ENCODE results near the gene MDH1.

The MDH1 gene

DNA sequence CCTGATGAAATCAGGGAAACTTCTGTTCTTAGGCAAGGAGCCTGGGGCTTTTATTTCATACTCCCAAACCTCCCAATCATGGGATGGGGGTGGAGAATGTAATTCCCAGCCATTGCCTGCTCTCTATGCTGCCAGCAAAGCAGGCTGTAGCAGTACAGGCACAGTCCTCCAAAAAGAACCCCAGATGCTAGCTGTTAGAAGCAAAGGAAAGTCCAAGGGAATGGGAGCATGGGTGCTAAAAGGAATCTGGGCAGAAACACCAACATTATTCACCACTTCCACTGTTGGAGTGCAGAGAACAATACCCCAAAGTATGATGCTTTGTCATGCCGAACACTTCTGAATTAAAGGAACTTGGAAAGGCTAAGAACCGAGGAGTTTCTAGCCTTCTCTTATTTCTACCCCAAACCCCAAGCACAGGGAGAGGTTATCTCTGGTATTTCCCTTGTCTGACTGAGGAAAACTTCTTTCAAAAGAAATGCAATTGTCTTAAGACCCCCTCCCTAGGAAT is 24.7 kb downstream of the MDH1 start:
- H3K4me1 ChIP-seq (ENCODE audit: control insufficient read depth in 2 of 2, insufficient read depth in 1 of 2, low read depth in 1 of 2, low read length in 2 of 2): peaks cover 14 to 15% of the 10 kb centered on the region in 2 donors
- H3K18ac ChIP-seq (ENCODE audit: low read length): peak overlapping the region; percentile 38
- no CpG with 5 or more reads among the region's 2 CpGs for WGBS, 2 donors (ENCODE audit: extremely low coverage in 2 of 2, insufficient read length in 2 of 2, insufficient replicate concordance in 1 of 2)
- no peak overlapping the region for H2BK12ac ChIP-seq (ENCODE audit: low read length)
- no peak overlapping the region for H2AK5ac ChIP-seq (ENCODE audit: low read depth, low read length)
- no peak overlapping the region for H3K4me3 ChIP-seq (ENCODE audit: low read length in 2 of 2)
- H4K8ac ChIP-seq (ENCODE audit: low read depth, low read length): no peak overlapping the region
- no peak overlapping the region for H4K91ac ChIP-seq (ENCODE audit: low read depth, low read length, poor library complexity)
- no peak overlapping the region for H2BK120ac ChIP-seq (ENCODE audit: low read depth, low read length)
- no peak overlapping the region for H3K9ac ChIP-seq (ENCODE audit: low read depth, low read length, poor library complexity)
- no peak overlapping the region for H2BK15ac ChIP-seq (ENCODE audit: low read length)
- H2BK5ac ChIP-seq (ENCODE audit: low read length): no peak overlapping the region
- no peak overlapping the region for H3K4ac ChIP-seq (ENCODE audit: low read length)
- no peaks in the 10 kb centered on the region for H3K36me3 ChIP-seq (replicated peaks in 1 of 2; ENCODE audit: control insufficient read depth in 2 of 2, insufficient read depth in 2 of 2, low read length in 2 of 2)
- DNase-seq (ENCODE audit: low spot score): no peak
- no peaks in the 10 kb centered on the region for H3K27me3 ChIP-seq (ENCODE audit: control insufficient read depth in 3 of 3, insufficient read depth in 3 of 3, low read depth in 1 of 3, low read length in 3 of 3)
- H3K79me1 ChIP-seq (ENCODE audit: low read depth, low read length): no peaks in the 10 kb centered on the region
- H3K4me2 ChIP-seq (ENCODE audit: insufficient read depth, low read length, poor library complexity, severe bottlenecking): no peak overlapping the region
- H3K9me3 ChIP-seq (replicated peaks in 1 of 2; ENCODE audit: control insufficient read depth in 2 of 2, insufficient read depth in 1 of 2, low read depth in 1 of 2, low read length in 2 of 2): no peaks in the 10 kb centered on the region
- H3K14ac ChIP-seq (ENCODE audit: low read length): no peak overlapping the region
- peak overlapping the region; percentile 67 for H3K27ac ChIP-seq (replicated peaks; ENCODE audit: low read length)
- no peak overlapping the region for H3K23ac ChIP-seq (ENCODE audit: low read depth, low read length, poor library complexity)
- peak overlapping the region; percentile 11 for H2AFZ ChIP-seq (ENCODE audit: low read length)

DNA sequence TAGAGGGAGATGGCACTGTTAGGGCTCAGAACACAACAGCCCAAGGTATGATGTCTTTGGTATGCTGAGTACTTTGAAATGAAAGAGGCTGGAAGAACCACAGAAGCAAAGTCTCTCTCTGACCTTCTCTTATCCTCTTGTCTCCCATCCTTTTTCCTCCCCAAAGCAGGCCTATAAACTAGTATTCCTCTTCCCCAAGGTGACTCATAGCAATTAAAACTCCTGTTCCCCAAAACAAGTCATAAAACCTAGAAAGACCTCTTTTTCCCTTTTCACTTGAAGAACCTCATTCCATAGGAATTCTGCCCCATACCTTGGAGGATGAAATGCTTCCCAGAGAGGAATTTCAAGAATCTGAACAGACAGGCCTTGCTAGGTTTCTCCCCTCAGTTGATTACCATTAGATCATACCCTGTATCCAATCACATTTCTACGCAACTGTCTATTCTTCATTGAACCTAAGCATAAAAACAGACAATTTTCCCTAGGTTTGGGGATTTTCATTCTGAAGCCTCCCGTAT is 25.7 kb downstream of the MDH1 start:
- H3K4me2 ChIP-seq (ENCODE audit: insufficient read depth, low read length, poor library complexity, severe bottlenecking): no peak overlapping the region
- no peak overlapping the region for H4K8ac ChIP-seq (ENCODE audit: low read depth, low read length)
- no CpG with 5 or more reads among the region's 2 CpGs for WGBS, 2 donors (ENCODE audit: extremely low coverage in 2 of 2, insufficient read length in 2 of 2, insufficient replicate concordance in 1 of 2)

DNA sequence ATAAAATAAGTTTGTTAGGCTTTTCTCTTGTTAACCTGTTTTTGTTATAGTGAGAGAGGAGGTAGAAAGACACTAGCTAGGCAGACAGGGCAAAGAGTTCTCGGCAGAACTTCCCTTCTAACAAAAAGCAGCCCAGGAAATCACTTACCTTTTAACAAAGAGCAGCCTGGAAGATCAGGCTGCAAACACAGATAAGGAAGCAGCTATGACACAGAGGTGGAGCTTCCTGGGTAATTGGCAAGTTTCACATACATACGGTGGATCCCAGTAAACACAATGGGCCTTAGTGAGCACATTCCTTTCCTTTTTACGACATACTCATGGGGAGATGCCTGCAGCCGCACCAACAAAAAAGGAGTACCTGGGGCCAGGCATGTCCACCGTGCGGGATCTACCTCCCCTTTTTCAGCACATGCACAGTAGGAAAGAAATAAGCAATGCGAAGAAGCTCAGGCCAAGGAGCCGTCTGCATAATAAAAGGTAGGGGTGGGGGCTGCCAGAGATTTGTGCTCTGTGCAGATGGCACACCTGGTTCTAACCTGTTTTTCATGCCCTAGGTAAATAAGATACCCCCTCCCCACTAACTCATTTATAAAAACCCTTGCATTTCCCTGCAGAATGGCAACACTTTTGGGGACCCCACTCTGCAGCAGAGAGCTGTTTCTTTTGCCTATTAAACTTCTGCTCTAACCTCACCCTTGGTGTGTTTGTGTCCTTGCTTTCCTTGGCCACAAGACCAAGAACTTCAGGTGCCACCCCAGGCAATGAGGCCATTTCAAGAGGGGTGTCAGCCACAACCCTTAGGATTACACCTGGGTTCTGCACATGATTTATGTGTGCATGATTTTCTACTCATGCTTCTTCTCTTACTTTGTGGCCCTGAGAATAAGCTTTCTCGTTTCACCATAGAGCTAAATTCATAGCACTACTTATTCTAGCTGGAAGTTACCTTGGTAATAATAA is 26.5 kb downstream of the MDH1 start:
- H2BK15ac ChIP-seq (ENCODE audit: low read length): no peak overlapping the region
- no peak overlapping the region for H3K4ac ChIP-seq (ENCODE audit: low read length)
- H3K4me3 ChIP-seq (ENCODE audit: low read length in 2 of 2): peak overlapping the region in 1 of 2 donors; percentile 13
- H3K27ac ChIP-seq (replicated peaks; ENCODE audit: low read length): peak overlapping the region; percentile 67
- DNase-seq (ENCODE audit: low spot score): no peak
- no peak overlapping the region for H2BK120ac ChIP-seq (ENCODE audit: low read depth, low read length)
- H3K23ac ChIP-seq (ENCODE audit: low read depth, low read length, poor library complexity): no peak overlapping the region
- no peak overlapping the region for H2BK5ac ChIP-seq (ENCODE audit: low read length)
- no peak overlapping the region for H3K14ac ChIP-seq (ENCODE audit: low read length)
- H3K4me1 ChIP-seq (ENCODE audit: control insufficient read depth in 2 of 2, insufficient read depth in 1 of 2, low read depth in 1 of 2, low read length in 2 of 2): peaks cover 14 to 15% of the 10 kb centered on the region in 2 donors
- H3K36me3 ChIP-seq (replicated peaks in 1 of 2; ENCODE audit: control insufficient read depth in 2 of 2, insufficient read depth in 2 of 2, low read length in 2 of 2): no peaks in the 10 kb centered on the region
- H3K9me3 ChIP-seq (replicated peaks in 1 of 2; ENCODE audit: control insufficient read depth in 2 of 2, insufficient read depth in 1 of 2, low read depth in 1 of 2, low read length in 2 of 2): no peaks in the 10 kb centered on the region
- H3K27me3 ChIP-seq (ENCODE audit: control insufficient read depth in 3 of 3, insufficient read depth in 3 of 3, low read depth in 1 of 3, low read length in 3 of 3): no peaks in the 10 kb centered on the region
- H3K4me2 ChIP-seq (ENCODE audit: insufficient read depth, low read length, poor library complexity, severe bottlenecking): peak overlapping the region; percentile 47
- H3K9ac ChIP-seq (ENCODE audit: low read depth, low read length, poor library complexity): no peak overlapping the region
- H3K18ac ChIP-seq (ENCODE audit: low read length): no peak overlapping the region
- H2AFZ ChIP-seq (ENCODE audit: low read length): peak overlapping the region; percentile 84
- WGBS, 2 donors (ENCODE audit: extremely low coverage in 2 of 2, insufficient read length in 2 of 2, insufficient replicate concordance in 1 of 2): no CpG with 5 or more reads among the region's 9 CpGs
- H4K91ac ChIP-seq (ENCODE audit: low read depth, low read length, poor library complexity): no peak overlapping the region
- H2BK12ac ChIP-seq (ENCODE audit: low read length): no peak overlapping the region
- H3K79me1 ChIP-seq (ENCODE audit: low read depth, low read length): no peaks in the 10 kb centered on the region
- no peak overlapping the region for H4K8ac ChIP-seq (ENCODE audit: low read depth, low read length)
- H2AK5ac ChIP-seq (ENCODE audit: low read depth, low read length): no peak overlapping the region

More for the DNA sequence above, 25.7 kb downstream of the MDH1 start:
- H3K14ac ChIP-seq (ENCODE audit: low read length): no peak overlapping the region
- no peaks in the 10 kb centered on the region for H3K27me3 ChIP-seq (ENCODE audit: control insufficient read depth in 3 of 3, insufficient read depth in 3 of 3, low read depth in 1 of 3, low read length in 3 of 3)
- no peaks in the 10 kb centered on the region for H3K79me1 ChIP-seq (ENCODE audit: low read depth, low read length)
- no peak overlapping the region for H3K9ac ChIP-seq (ENCODE audit: low read depth, low read length, poor library complexity)
- no peak overlapping the region for H2BK120ac ChIP-seq (ENCODE audit: low read depth, low read length)
- no peak overlapping the region for H2AK5ac ChIP-seq (ENCODE audit: low read depth, low read length)
- peak overlapping the region; percentile 67 for H3K27ac ChIP-seq (replicated peaks; ENCODE audit: low read length)
- no peak overlapping the region for H3K4me3 ChIP-seq (ENCODE audit: low read length in 2 of 2)
- H2AFZ ChIP-seq (ENCODE audit: low read length): peak overlapping the region; percentile 84
- no peak overlapping the region for H3K23ac ChIP-seq (ENCODE audit: low read depth, low read length, poor library complexity)
- peak; percentile 20 for DNase-seq (ENCODE audit: low spot score)
- H3K4me1 ChIP-seq (ENCODE audit: control insufficient read depth in 2 of 2, insufficient read depth in 1 of 2, low read depth in 1 of 2, low read length in 2 of 2): peaks cover 14 to 15% of the 10 kb centered on the region in 2 donors
- H3K4ac ChIP-seq (ENCODE audit: low read length): no peak overlapping the region
- no peak overlapping the region for H4K91ac ChIP-seq (ENCODE audit: low read depth, low read length, poor library complexity)
- H2BK12ac ChIP-seq (ENCODE audit: low read length): no peak overlapping the region
- H2BK5ac ChIP-seq (ENCODE audit: low read length): no peak overlapping the region
- no peak overlapping the region for H2BK15ac ChIP-seq (ENCODE audit: low read length)
- H3K9me3 ChIP-seq (replicated peaks in 1 of 2; ENCODE audit: control insufficient read depth in 2 of 2, insufficient read depth in 1 of 2, low read depth in 1 of 2, low read length in 2 of 2): no peaks in the 10 kb centered on the region
- H3K36me3 ChIP-seq (replicated peaks in 1 of 2; ENCODE audit: control insufficient read depth in 2 of 2, insufficient read depth in 2 of 2, low read length in 2 of 2): no peaks in the 10 kb centered on the region
- H3K18ac ChIP-seq (ENCODE audit: low read length): no peak overlapping the region

DNA sequence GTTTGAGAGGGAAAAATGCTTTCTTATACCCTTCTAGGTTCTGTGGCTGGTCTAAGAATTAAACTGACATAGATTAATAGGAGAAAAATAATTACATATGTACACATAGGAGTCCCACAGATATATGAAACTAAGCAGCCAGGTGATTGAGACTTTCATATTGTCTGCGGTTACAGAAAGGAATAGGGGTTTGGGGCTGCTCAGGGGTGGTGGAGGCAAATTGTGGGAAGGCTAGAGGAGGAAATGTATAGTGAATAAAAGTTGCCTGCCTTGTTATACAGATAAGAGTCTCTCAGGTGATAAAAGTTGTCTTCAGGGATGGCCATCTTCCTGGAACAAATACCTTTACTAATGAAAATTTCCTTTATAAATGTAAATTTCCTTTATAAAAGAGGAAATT is 28.6 kb downstream of the MDH1 start:
- no peak overlapping the region for H3K18ac ChIP-seq (ENCODE audit: low read length)
- DNase-seq (ENCODE audit: low spot score): no peak
- no peak overlapping the region for H2AK5ac ChIP-seq (ENCODE audit: low read depth, low read length)
- H3K79me1 ChIP-seq (ENCODE audit: low read depth, low read length): no peaks in the 10 kb centered on the region
- H3K27me3 ChIP-seq (ENCODE audit: control insufficient read depth in 3 of 3, insufficient read depth in 3 of 3, low read depth in 1 of 3, low read length in 3 of 3): no peaks in the 10 kb centered on the region
- H2BK12ac ChIP-seq (ENCODE audit: low read length): no peak overlapping the region
- peaks cover 14 to 15% of the 10 kb centered on the region in 2 donors for H3K4me1 ChIP-seq (ENCODE audit: control insufficient read depth in 2 of 2, insufficient read depth in 1 of 2, low read depth in 1 of 2, low read length in 2 of 2)
- no peak overlapping the region for H3K4ac ChIP-seq (ENCODE audit: low read length)
- H3K14ac ChIP-seq (ENCODE audit: low read length): no peak overlapping the region
- H2BK120ac ChIP-seq (ENCODE audit: low read depth, low read length): no peak overlapping the region
- no peak overlapping the region for H3K4me3 ChIP-seq (ENCODE audit: low read length in 2 of 2)
- H3K36me3 ChIP-seq (replicated peaks in 1 of 2; ENCODE audit: control insufficient read depth in 2 of 2, insufficient read depth in 2 of 2, low read length in 2 of 2): no peaks in the 10 kb centered on the region
- no peak overlapping the region for H4K91ac ChIP-seq (ENCODE audit: low read depth, low read length, poor library complexity)
- H2AFZ ChIP-seq (ENCODE audit: low read length): no peak overlapping the region
- no peak overlapping the region for H3K27ac ChIP-seq (replicated peaks; ENCODE audit: low read length)
- H3K9ac ChIP-seq (ENCODE audit: low read depth, low read length, poor library complexity): no peak overlapping the region
- H2BK15ac ChIP-seq (ENCODE audit: low read length): no peak overlapping the region
- H3K9me3 ChIP-seq (replicated peaks in 1 of 2; ENCODE audit: control insufficient read depth in 2 of 2, insufficient read depth in 1 of 2, low read depth in 1 of 2, low read length in 2 of 2): no peaks in the 10 kb centered on the region
- no peak overlapping the region for H3K4me2 ChIP-seq (ENCODE audit: insufficient read depth, low read length, poor library complexity, severe bottlenecking)
- no peak overlapping the region for H4K8ac ChIP-seq (ENCODE audit: low read depth, low read length)
- H3K23ac ChIP-seq (ENCODE audit: low read depth, low read length, poor library complexity): no peak overlapping the region
- WGBS, 2 donors (ENCODE audit: extremely low coverage in 2 of 2, insufficient read length in 2 of 2, insufficient replicate concordance in 1 of 2): no CpG with 5 or more reads among the region's 1 CpG
- no peak overlapping the region for H2BK5ac ChIP-seq (ENCODE audit: low read length)

All from neuronal stem cell (in vitro differentiated cells).